H9 (cell line): ENCODE results near the gene TNRC18. TPM values are rescaled to one million over a fixed set of nuclear protein-coding genes. Genes with fewer than 3 reads are reported as not detected.

Source experiments
- DNase-seq: peaks from one replicate; pipeline ENCODE4 v3.0.0-alpha.2; 2017
- H2AFZ ChIP-seq: one replicate; pipeline ENCODE4 v1.6.1; 2013; ENCODE audit warnings: mild to moderate bottlenecking, low read length, control low read depth, moderate library complexity
- H2AK5ac ChIP-seq: 2 replicates; pipeline ENCODE4 v1.6.1; 2013; ENCODE audit warnings: low read length, control low read depth, mixed read lengths; ENCODE audit not compliant: insufficient read length
- H2BK120ac ChIP-seq: one replicate; pipeline ENCODE4 v1.6.1; 2013; ENCODE audit warnings: low read depth, mild to moderate bottlenecking, low read length, control low read depth, inconsistent platforms; ENCODE audit not compliant: poor library complexity, severe bottlenecking
- H2BK12ac ChIP-seq: 2 replicates; pipeline ENCODE4 v1.6.1; 2013; ENCODE audit warnings: low read length, control low read depth, mixed read lengths, low read depth; ENCODE audit not compliant: insufficient read length
- H2BK15ac ChIP-seq: 2 replicates; pipeline ENCODE4 v1.6.1; 2013; ENCODE audit warnings: low read depth, low read length, control low read depth
- H2BK20ac ChIP-seq: one replicate; pipeline ENCODE4 v1.6.1; 2013; ENCODE audit warnings: low read depth, mild to moderate bottlenecking, low read length, control low read depth, inconsistent platforms; ENCODE audit not compliant: poor library complexity, severe bottlenecking
- H2BK5ac ChIP-seq: 2 replicates; pipeline ENCODE4 v1.6.1; 2013; ENCODE audit warnings: low read length, control low read depth, mixed read lengths; ENCODE audit not compliant: insufficient read length
- H3K14ac ChIP-seq: 2 replicates; pipeline ENCODE4 v1.6.1; 2013; ENCODE audit warnings: low read length, control low read depth; ENCODE audit not compliant: insufficient read depth
- H3K18ac ChIP-seq: 2 replicates; pipeline ENCODE4 v1.6.1; 2013; ENCODE audit warnings: low read depth, mild to moderate bottlenecking, mixed read lengths, low read length, control low read depth; ENCODE audit not compliant: insufficient read length
- H3K23ac ChIP-seq: 2 replicates; pipeline ENCODE4 v1.6.1; 2013; ENCODE audit warnings: low read length, control low read depth, mixed read lengths, low read depth; ENCODE audit not compliant: insufficient read length
- H3K23me2 ChIP-seq: 2 replicates; pipeline ENCODE4 v1.6.1; 2013; ENCODE audit warnings: low read depth, mild to moderate bottlenecking, mixed read lengths, low read length, control low read depth; ENCODE audit not compliant: insufficient read length, poor library complexity, severe bottlenecking
- H3K27ac ChIP-seq: 2 replicates; pipeline ENCODE4 v1.5.1; 2013; ENCODE audit warnings: low read length, control low read depth, mixed read lengths, low read depth; ENCODE audit not compliant: insufficient read length
- H3K27me3 ChIP-seq: 2 replicates; pipeline ENCODE4 v1.6.1; 2013; ENCODE audit warnings: low read length, control low read depth, inconsistent platforms; ENCODE audit not compliant: insufficient read depth
- H3K4ac ChIP-seq: 2 replicates; pipeline ENCODE4 v1.6.1; 2013; ENCODE audit warnings: low read depth, mild to moderate bottlenecking, control low read depth, inconsistent platforms, low read length, moderate library complexity
- H3K4me1 ChIP-seq: 2 replicates; pipeline ENCODE4 v1.6.1; 2013; ENCODE audit warnings: low read length, control low read depth, inconsistent platforms; ENCODE audit not compliant: insufficient read depth
- H3K4me2 ChIP-seq: 2 replicates; pipeline ENCODE4 v1.6.1; 2013; ENCODE audit warnings: low read length, control low read depth, mixed read lengths; ENCODE audit not compliant: insufficient read length, insufficient read depth
- H3K56ac ChIP-seq: 2 replicates; pipeline ENCODE4 v1.6.1; 2013; ENCODE audit warnings: low read depth, mild to moderate bottlenecking, mixed read lengths, low read length, control low read depth; ENCODE audit not compliant: insufficient read length
- H3K79me1 ChIP-seq: 2 replicates; pipeline ENCODE4 v1.6.1; 2013; ENCODE audit warnings: low read depth, mild to moderate bottlenecking, moderate library complexity, low read length, control low read depth, inconsistent platforms; ENCODE audit not compliant: insufficient read depth, poor library complexity, severe bottlenecking
- H3K79me2 ChIP-seq: 2 replicates; pipeline ENCODE4 v1.6.1; 2013; ENCODE audit warnings: low read length, control low read depth, inconsistent platforms; ENCODE audit not compliant: insufficient read depth
- H3K9ac ChIP-seq: 2 replicates; pipeline ENCODE4 v1.6.1; 2013; ENCODE audit warnings: low read length, control low read depth, mixed read lengths; ENCODE audit not compliant: insufficient read length; ENCODE audit errors: extremely low read depth
- H3K9me3 ChIP-seq: one replicate; pipeline ENCODE4 v1.6.1; 2013; ENCODE audit warnings: low read depth, low read length, inconsistent platforms; ENCODE audit not compliant: control insufficient read depth
- H3T11ph ChIP-seq: one replicate; pipeline ENCODE4 v1.6.1; 2013; ENCODE audit warnings: mild to moderate bottlenecking, low read length, control low read depth, inconsistent platforms
- H4K20me1 ChIP-seq: one replicate; pipeline ENCODE4 v1.6.1; 2013; ENCODE audit not compliant: control insufficient read depth, insufficient read length, insufficient read depth
- H4K5ac ChIP-seq: 2 replicates; pipeline ENCODE4 v1.6.1; 2013; ENCODE audit warnings: low read depth, mild to moderate bottlenecking, mixed read lengths, low read length, control low read depth; ENCODE audit not compliant: insufficient read length
- H4K8ac ChIP-seq: replicated peaks from 2 replicates; pipeline ENCODE4 v1.6.1; 2013; ENCODE audit warnings: low read length, control low read depth, mixed read lengths, low read depth; ENCODE audit not compliant: insufficient read length
- H4K91ac ChIP-seq: 2 replicates; pipeline ENCODE4 v1.6.1; 2013; ENCODE audit warnings: low read depth, mild to moderate bottlenecking, moderate library complexity, mixed read lengths, low read length, control low read depth; ENCODE audit not compliant: insufficient read length
- H3K27ac Mint-ChIP-seq, 3 experiments: 2 replicates in 2 of 3; 3 replicates in 1 of 3; pipeline ENCODE4 v1.8.0; 2020 to 2021; ENCODE audit warnings: mixed read lengths in 3 of 3, mild to moderate bottlenecking in 1 of 3, moderate library complexity in 1 of 3
- H3K27me3 Mint-ChIP-seq: 2 replicates; pipeline ENCODE4 v1.8.0; 2021; ENCODE audit warnings: low read depth, mild to moderate bottlenecking, moderate library complexity, mixed read lengths
- H3K36me3 Mint-ChIP-seq, 3 experiments: 2 replicates in 2 of 3; 3 replicates in 1 of 3; pipeline ENCODE4 v1.8.0; 2020 to 2021; ENCODE audit warnings: low read depth in 3 of 3, mixed read lengths in 3 of 3; ENCODE audit not compliant: insufficient read depth in 1 of 3
- H3K4me1 Mint-ChIP-seq, 2 experiments: 2 replicates each; pipeline ENCODE4 v1.8.0; 2020; ENCODE audit warnings: mixed read lengths in 2 of 2
- H3K4me3 Mint-ChIP-seq, 2 experiments: 2 replicates in 1 of 2; 3 replicates in 1 of 2; pipeline ENCODE4 v1.8.0; 2020 to 2021; ENCODE audit warnings: mild to moderate bottlenecking in 2 of 2, mixed read lengths in 2 of 2, moderate library complexity in 1 of 2
- H3K9me3 Mint-ChIP-seq, 2 experiments: 2 replicates in 1 of 2; 3 replicates in 1 of 2; pipeline ENCODE4 v1.8.0; 2020; ENCODE audit warnings: mild to moderate bottlenecking in 2 of 2, mixed read lengths in 2 of 2, moderate library complexity in 1 of 2
- CTCF ChIP-seq: fragments of 200-600 bp; sonication (generic); conservative IDR thresholded peaks from 3 replicates; pipeline ENCODE4 v1.8.0; 2021; ENCODE audit warnings: antibody characterized with exemption, mild to moderate bottlenecking
- WGBS: extraction: QIAGEN DNeasy Blood & Tissue Kit; methylation state at CpG from one replicate; pipeline ENCODE4 v1.1.7; 2013; ENCODE audit warnings: missing lambda C conversion rate, low lambda C conversion rate, mixed read lengths; ENCODE audit not compliant: insufficient read length; ENCODE audit errors: extremely low coverage; 5-methylcytosine and 5-hydroxymethylcytosine counted together
- total RNA-seq: library from RNA; stranded (reverse); gene quantifications from 2 replicates; pipeline ENCODE4 v1.2.1, GENCODE V29; 2021

Gene TNRC18
- total RNA-seq, 1 experiment from 2014 or later: 21.2 TPM

GRCh38 chr7:5373300-5373699 lies 50.3 kb downstream of the TNRC18 start:
- no peak overlapping the region for H3K56ac ChIP-seq
- no peak overlapping the region for H3K9ac ChIP-seq
- Mint-ChIP-seq H3K27me3 (no peaks in the 10 kb centered on the region), H3K4me1 (0 out of 4 replicates have a peak, but pooled peaks cover 0 to 2% of the 10 kb centered on the region in 2 experiments), H3K27ac (no peak overlapping the region), H3K9me3 (no peaks in the 10 kb centered on the region), H3K36me3 (peaks cover 0 to 6% (median 6%) of the 10 kb centered on the region in 3 experiments; a peak in 3 of 7 replicates), H3K4me3 (no peak overlapping the region)
- H3K79me2 ChIP-seq: no peaks in the 10 kb centered on the region
- H3K4me2 ChIP-seq: no peak overlapping the region
- H2AFZ ChIP-seq: no peak overlapping the region
- H4K5ac ChIP-seq: no peak overlapping the region
- H4K20me1 ChIP-seq: no peaks in the 10 kb centered on the region
- H3K23ac ChIP-seq: no peak overlapping the region
- no CpG with 5 or more reads among the region's 6 CpGs for WGBS
- no peak for DNase-seq
- no peaks in the 10 kb centered on the region for H3K23me2 ChIP-seq
- no peak overlapping the region for H2BK5ac ChIP-seq
- no peaks in the 10 kb centered on the region for H3K79me1 ChIP-seq
- H3K27me3 ChIP-seq: no peaks in the 10 kb centered on the region
- H4K8ac ChIP-seq: no peak overlapping the region
- no peak overlapping the region for H2BK12ac ChIP-seq
- no peak overlapping the region for H2BK20ac ChIP-seq
- no peak overlapping the region for H2BK15ac ChIP-seq
- no peak for TF ChIP-seq CTCF
- H3K4ac ChIP-seq: no peak overlapping the region
- H2BK120ac ChIP-seq: no peak overlapping the region
- H2AK5ac ChIP-seq: no peak overlapping the region
- no peak overlapping the region for H3K14ac ChIP-seq
- H3K27ac ChIP-seq: no peak overlapping the region
- no peak overlapping the region for H3T11ph ChIP-seq
- no peaks in the 10 kb centered on the region for H3K9me3 ChIP-seq
- H3K4me1 ChIP-seq: no peaks in the 10 kb centered on the region
- no peak overlapping the region for H4K91ac ChIP-seq
- no peak overlapping the region for H3K18ac ChIP-seq
